ENCODE results near the gene MPZL1.

The MPZL1 gene

GRCh38 chr1:167815650-167816049, 93.9 kb downstream of the MPZL1 start:
- no peak for DNase-seq (ENCODE audit: extremely low spot score)
- CTCF ChIA-PET = interaction anchor here (1.4 kb wide), 1 partner anchor 12 kb away, joined by 4 read pairs; no protein-coding TSS in a partner anchor
- POLR2A ChIA-PET = no interaction called here
- TF ChIP-seq, protein P1, sequence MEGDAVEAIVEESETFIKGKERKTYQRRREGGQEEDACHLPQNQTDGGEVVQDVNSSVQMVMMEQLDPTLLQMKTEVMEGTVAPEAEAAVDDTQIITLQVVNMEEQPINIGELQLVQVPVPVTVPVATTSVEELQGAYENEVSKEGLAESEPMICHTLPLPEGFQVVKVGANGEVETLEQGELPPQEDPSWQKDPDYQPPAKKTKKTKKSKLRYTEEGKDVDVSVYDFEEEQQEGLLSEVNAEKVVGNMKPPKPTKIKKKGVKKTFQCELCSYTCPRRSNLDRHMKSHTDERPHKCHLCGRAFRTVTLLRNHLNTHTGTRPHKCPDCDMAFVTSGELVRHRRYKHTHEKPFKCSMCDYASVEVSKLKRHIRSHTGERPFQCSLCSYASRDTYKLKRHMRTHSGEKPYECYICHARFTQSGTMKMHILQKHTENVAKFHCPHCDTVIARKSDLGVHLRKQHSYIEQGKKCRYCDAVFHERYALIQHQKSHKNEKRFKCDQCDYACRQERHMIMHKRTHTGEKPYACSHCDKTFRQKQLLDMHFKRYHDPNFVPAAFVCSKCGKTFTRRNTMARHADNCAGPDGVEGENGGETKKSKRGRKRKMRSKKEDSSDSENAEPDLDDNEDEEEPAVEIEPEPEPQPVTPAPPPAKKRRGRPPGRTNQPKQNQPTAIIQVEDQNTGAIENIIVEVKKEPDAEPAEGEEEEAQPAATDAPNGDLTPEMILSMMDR (IDR thresholded peaks at IDR 0.05; ENCODE audit: control extremely low read depth, extremely low read depth, low read depth, missing control alignments) = no peak

GRCh38 chr1:167819849-167820683, 98.3 kb downstream of the MPZL1 start:
- ChIA-PET CTCF (no interaction called here), POLR2A (no interaction called here)
- TF ChIP-seq, protein P1 (IDR thresholded peaks at IDR 0.05; ENCODE audit: control extremely low read depth, extremely low read depth, low read depth, missing control alignments) = no peak
- DNase-seq (ENCODE audit: extremely low spot score) = peak; percentile 80

- CTCF ChIA-PET = no interaction called here
- POLR2A ChIA-PET = no interaction called here
- DNase-seq (ENCODE audit: extremely low spot score) = no peak
- TF ChIP-seq, protein P1 (IDR thresholded peaks at IDR 0.05; ENCODE audit: control extremely low read depth, extremely low read depth, low read depth, missing control alignments) = no peak
Observed at GRCh38 chr1:167820684-167821355, 99.0 kb downstream of the MPZL1 start.

GRCh38 chr1:167821356-167821685, 99.5 kb downstream of the MPZL1 start:
- DNase-seq (ENCODE audit: extremely low spot score) = no peak
- ChIA-PET CTCF (no interaction called here), POLR2A (no interaction called here)
- TF ChIP-seq, protein P1 (IDR thresholded peaks at IDR 0.05; ENCODE audit: control extremely low read depth, extremely low read depth, low read depth, missing control alignments) = no peak

DNA sequence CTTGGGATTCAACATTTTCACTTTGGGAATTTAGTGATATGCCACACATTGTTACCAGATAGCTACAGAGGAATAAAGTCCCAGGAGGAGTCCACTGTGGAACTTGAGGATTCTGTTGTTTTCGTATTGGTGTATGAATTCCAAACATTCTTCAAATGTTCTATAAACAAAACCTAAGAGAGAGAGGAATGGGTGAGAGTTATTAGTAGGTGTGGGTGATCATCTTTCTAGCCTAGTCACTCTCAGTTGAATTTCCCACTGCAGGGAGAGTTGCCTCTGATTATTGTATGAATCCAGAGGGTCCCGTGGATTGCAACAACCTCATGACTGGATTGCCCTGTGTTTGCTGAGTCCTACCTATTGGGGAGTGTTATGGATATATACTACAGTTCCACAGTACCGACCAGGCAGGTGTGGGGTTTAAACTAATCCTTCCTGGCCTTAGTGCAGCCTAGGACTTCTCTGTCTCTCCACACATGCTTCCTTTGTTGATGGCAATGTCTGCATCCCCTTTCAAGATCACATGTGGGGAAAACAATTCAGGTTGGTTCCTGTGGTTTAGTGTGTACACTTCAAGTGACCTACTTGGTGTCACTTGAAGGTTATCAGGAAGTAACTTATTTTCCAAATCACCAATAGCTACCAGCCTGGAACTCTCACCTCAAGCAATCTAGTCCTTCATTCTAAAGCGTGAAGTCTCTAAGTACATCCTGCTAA, 100.3 kb downstream of the MPZL1 start:
- POLR2A ChIA-PET = no interaction called here
- TF ChIP-seq, protein P1 (IDR thresholded peaks at IDR 0.05; ENCODE audit: control extremely low read depth, extremely low read depth, low read depth, missing control alignments) = no peak
- CTCF ChIA-PET = interaction anchor here (0.7 to 0.8 kb wide), 2 partner anchors 239 to 260 kb away, joined by 3 read pairs; no protein-coding TSS in a partner anchor
- DNase-seq (ENCODE audit: extremely low spot score) = no peak

GRCh38 chr1:167824163-167824794, 102.5 kb downstream of the MPZL1 start:
- no peak for DNase-seq (ENCODE audit: extremely low spot score)
- CTCF ChIA-PET = interaction anchor here (1.2 kb wide), 1 partner anchor 10 kb away, joined by 3 read pairs; no protein-coding TSS in a partner anchor
- POLR2A ChIA-PET = no interaction called here
- TF ChIP-seq, protein P1 (IDR thresholded peaks at IDR 0.05; ENCODE audit: control extremely low read depth, extremely low read depth, low read depth, missing control alignments) = no peak
